OCI-LY7 (cell line): ENCODE measurements around the gene IGF1R. TPM values are rescaled to one million over a fixed set of nuclear protein-coding genes. Genes with fewer than 3 reads are reported as not detected.

Source experiments
- BruUV-seq: library from RNA; stranded (reverse); fragments of 400-500 nt; replicated peaks from 2 replicates; lab custom pipeline; 2021; lab: Mats Ljungman, UMichigan
- CTCF ChIA-PET: fragments of 300-600 bp; sonication (Branson Sonifier 250); formaldehyde crosslinking; loops from one replicate; lab custom pipeline; 2022; ENCODE audit warnings: antibody characterized with exemption; ENCODE audit not compliant: unreplicated experiment; lab: Charles Lee
- POLR2A ChIA-PET: fragments of 300-600 bp; sonication (Branson Sonifier 250); formaldehyde crosslinking; loops from one replicate; lab custom pipeline; 2022; ENCODE audit warnings: antibody characterized with exemption; lab: Charles Lee
- DNase-seq: peaks from one replicate; pipeline ENCODE4 v3.0.0-alpha.2; 2015; ENCODE audit warnings: low spot score
- H2AFZ ChIP-seq: fragments of 200-600 bp; sonication (generic), shearing (Covaris generic); 2 replicates; pipeline ENCODE4 v1.6.1; 2014; ENCODE audit warnings: mild to moderate bottlenecking, antibody characterized with exemption, low read length, moderate library complexity
- H3K27ac ChIP-seq: fragments of 200-600 bp; sonication (generic); 2 replicates; pipeline ENCODE4 v1.5.1; 2014; ENCODE audit warnings: mixed run types, low read depth, mild to moderate bottlenecking, moderate library complexity, low read length, inconsistent platforms; ENCODE audit not compliant: poor library complexity, severe bottlenecking
- H3K36me3 ChIP-seq: fragments of 200-600 bp; sonication (generic); 2 replicates; pipeline ENCODE4 v1.6.1; 2014; ENCODE audit warnings: mild to moderate bottlenecking, antibody characterized with exemption, low read length, moderate library complexity, mixed read lengths; ENCODE audit not compliant: insufficient read depth
- H3K4me1 ChIP-seq: fragments of 200-600 bp; sonication (generic); 2 replicates; pipeline ENCODE4 v1.5.1; 2014; ENCODE audit warnings: mild to moderate bottlenecking, low read length; ENCODE audit not compliant: insufficient read depth, poor library complexity, severe bottlenecking
- H3K4me2 ChIP-seq: fragments of 200-600 bp; sonication (generic); 2 replicates; pipeline ENCODE4 v1.6.1; 2014; ENCODE audit warnings: mild to moderate bottlenecking, low read length
- H3K4me3 ChIP-seq: fragments of 200-600 bp; sonication (generic); 2 replicates; pipeline ENCODE4 v1.5.1; 2014; ENCODE audit warnings: mild to moderate bottlenecking, low read depth, low read length; ENCODE audit not compliant: poor library complexity, severe bottlenecking
- H3K79me2 ChIP-seq: fragments of 200-600 bp; sonication (generic); 2 replicates; pipeline ENCODE4 v1.6.1; 2016; ENCODE audit warnings: low read depth, mild to moderate bottlenecking, low read length, moderate library complexity, mixed read lengths; ENCODE audit not compliant: insufficient read depth
- H3K9me2 ChIP-seq: fragments of 200-600 bp; sonication (generic); 2 replicates; pipeline ENCODE4 v1.6.1; 2016; ENCODE audit warnings: mild to moderate bottlenecking, low read length, mixed read lengths; ENCODE audit not compliant: insufficient read depth
- H3K9me3 ChIP-seq: fragments of 200-600 bp; sonication (generic); 2 replicates; pipeline ENCODE4 v1.6.1; 2014; ENCODE audit warnings: mild to moderate bottlenecking, mixed run types, low read length, mixed read lengths
- H4K20me1 ChIP-seq: fragments of 200-600 bp; sonication (generic); 2 replicates; pipeline ENCODE4 v1.6.1; 2014; ENCODE audit warnings: mild to moderate bottlenecking, antibody characterized with exemption, low read length, moderate library complexity, mixed read lengths; ENCODE audit not compliant: insufficient read depth
- CTCF ChIP-seq: fragments of 200-600 bp; sonication (generic); conservative IDR thresholded peaks from 2 replicates; pipeline ENCODE4 v1.5.1; 2014; ENCODE audit warnings: mild to moderate bottlenecking, antibody characterized with exemption, low read length, moderate library complexity, mixed read lengths
- EZH2phosphoT487 ChIP-seq: fragments of 200-600 bp; sonication (generic); IDR thresholded peaks from 2 replicates; pipeline ENCODE4 v1.6.1; 2018; ENCODE audit warnings: low read depth, borderline replicate concordance, mild to moderate bottlenecking, mixed run types, antibody characterized with exemption, low read length, moderate library complexity, mixed read lengths
- intact Hi-C: fragments of 100-400 bp; cut with micrococcal nuclease; formaldehyde crosslinking; loops from one replicate; pipeline ENCODE4 v1.10.0; 2022; ENCODE audit not compliant: unreplicated experiment
- total RNA-seq, 2 experiments: library from RNA; depleted of rRNA in 1 of 2; stranded (reverse); fragments of >200 nt in 1 of 2; shearing (Covaris generic) in 1 of 2; gene quantifications; 2 replicates each; pipeline ENCODE4 v1.2.3, GENCODE V29; 2014 to 2022

The IGF1R gene
- total RNA-seq, 2 experiments from 2014 or later, result 26.5 to 29.1 TPM

- H3K36me3 ChIP-seq, result no peaks in the 10 kb centered on the region
- no peak overlapping the region for H3K27ac ChIP-seq
- H3K4me1 ChIP-seq, result peaks cover 5% of the 10 kb centered on the region
- H3K4me2 ChIP-seq, result no peak overlapping the region
- no peak overlapping the region for H2AFZ ChIP-seq
- no peaks in the 10 kb centered on the region for H3K9me3 ChIP-seq
- H3K79me2 ChIP-seq, result peaks cover 2% of the 10 kb centered on the region; the same call in 1 of the 2 replicates
- H3K9me2 ChIP-seq, result no peaks in the 10 kb centered on the region
- no TSS peak for BruUV-seq
- TF ChIP-seq CTCF, result no peak
- ChIA-PET POLR2A (no interaction called here), CTCF (no interaction called here)
- intact Hi-C loops, result no loop called here
- no peak overlapping the region for H3K4me3 ChIP-seq
- DNase-seq, result no peak
- no peaks in the 10 kb centered on the region; the same call in 1 of the 2 replicates for H4K20me1 ChIP-seq
Observed at GRCh38 chr15:98872774-98873173, 224.4 kb downstream of the IGF1R start.

- DNase-seq, result no peak
- no TSS peak for BruUV-seq
Observed at GRCh38 chr15:98873441-98874218, 225.3 kb downstream of the IGF1R start.

More at GRCh38 chr15:98873441-98874218, 225.3 kb downstream of the IGF1R start:
- H4K20me1 ChIP-seq, result no peaks in the 10 kb centered on the region; the same call in 1 of the 2 replicates
- no peaks in the 10 kb centered on the region for H3K36me3 ChIP-seq
- peaks cover 5% of the 10 kb centered on the region for H3K4me1 ChIP-seq
- H2AFZ ChIP-seq, result no peak overlapping the region
- H3K27ac ChIP-seq, result no peak overlapping the region
- CTCF ChIA-PET, result no interaction called here
- intact Hi-C loops, result no loop called here
- POLR2A ChIA-PET, result no interaction called here
- no peak overlapping the region for H3K4me2 ChIP-seq
- H3K79me2 ChIP-seq, result no peaks in the 10 kb centered on the region
- no peak for TF ChIP-seq EZH2phosphoT487
- TF ChIP-seq CTCF, result no peak
- H3K4me3 ChIP-seq, result no peak overlapping the region
- no peaks in the 10 kb centered on the region for H3K9me2 ChIP-seq
- no peaks in the 10 kb centered on the region for H3K9me3 ChIP-seq
